LoVo (cell line): ENCODE measurements around the gene GPRC5A.

Experiments used
- DNase-seq: peaks from one replicate; pipeline ENCODE4 v3.0.0-alpha.2; 2016; ENCODE audit warnings: low spot score

The GPRC5A gene

GRCh38 chr12:12941450-12942350, 50.3 kb downstream of the GPRC5A start:
- DNase-seq: no peak

- DNase-seq: no peak
These were observed 52.4 kb downstream of the GPRC5A start for GRCh38 chr12:12943586-12944260.

- no peak for DNase-seq
These were observed 54.2 kb downstream of the GPRC5A start for GRCh38 chr12:12945591-12945990.

- DNase-seq: no peak
These were observed 55.5 kb downstream of the GPRC5A start for GRCh38 chr12:12946686-12947355.

GRCh38 chr12:12947902-12948301, 56.5 kb downstream of the GPRC5A start:
- DNase-seq: no peak

GRCh38 chr12:12951504-12951903, 60.1 kb downstream of the GPRC5A start:
- DNase-seq: no peak

- DNase-seq: no peak
These were observed 60.7 kb downstream of the GPRC5A start, which contains the start of gene GPRC5D for GRCh38 chr12:12952036-12952435. Gene GPRC5D (minus strand): TSS chr12:12952170. CDS start chr12:12950384, 1,786 bp downstream.

GRCh38 chr12:12954356-12954755, 63.0 kb downstream of the GPRC5A start:
- DNase-seq: no peak

- DNase-seq: no peak
These were observed 63.7 kb downstream of the GPRC5A start for GRCh38 chr12:12954878-12955625.

GRCh38 chr12:12958886-12959285, 67.5 kb downstream of the GPRC5A start:
- no peak for DNase-seq

GRCh38 chr12:12960639-12961209, 69.4 kb downstream of the GPRC5A start:
- no peak for DNase-seq

- DNase-seq: no peak
These were observed 72.9 kb downstream of the GPRC5A start for GRCh38 chr12:12964255-12964654.

- no peak for DNase-seq
These were observed 74.5 kb downstream of the GPRC5A start for GRCh38 chr12:12965836-12966235.
